Gastroesophageal sphincter (tissue), 4 donors: Measurements from ENCODE around the gene AUTS2. TPM values are rescaled to one million over a fixed set of nuclear protein-coding genes. Genes with fewer than 3 reads are reported as not detected.

Experiments
- ATAC-seq: fragments of 150-250 bp; one replicate; pipeline ENCODE4 v1.9.1; 2016; ENCODE audit warnings: mild to moderate bottlenecking, moderate library complexity
- H3K27ac ChIP-seq, 4 donors: fragments of 200-600 bp; sonication (generic) in 3 of 4; 1 replicate in 3 of 4; 2 replicates in 1 of 4; pipeline ENCODE4 v1.5.1; 2016 to 2019
- H3K27me3 ChIP-seq: fragments of 200-600 bp; sonication (generic); one replicate; pipeline ENCODE4 v1.5.1; 2019
- H3K36me3 ChIP-seq, 2 donors: fragments of 200-600 bp; sonication (generic); one replicate each; pipeline ENCODE4 v1.5.1; 2019; ENCODE audit warnings: control low read depth in 1 of 2
- H3K4me1 ChIP-seq, 3 donors: fragments of 200-600 bp; sonication (generic); 1 replicate in 2 of 3; 2 replicates in 1 of 3; pipeline ENCODE4 v1.5.1; 2016 to 2019; ENCODE audit warnings: control low read depth in 2 of 3
- H3K4me3 ChIP-seq, 2 donors: fragments of 200-600 bp; sonication (generic); one replicate each; pipeline ENCODE4 v1.5.1; 2019; ENCODE audit warnings: mild to moderate bottlenecking in 1 of 2, moderate library complexity in 1 of 2
- H3K9me3 ChIP-seq, 3 donors: fragments of 200-600 bp; sonication (generic); one replicate each; pipeline ENCODE4 v1.5.1; 2017 to 2019; ENCODE audit warnings: control low read depth in 2 of 3
- EP300 ChIP-seq: sonication (generic); formaldehyde crosslinking; IDR thresholded peaks from one replicate; pipeline ENCODE4 v1.6.1; 2017; ENCODE audit warnings: antibody characterized with exemption, mild to moderate bottlenecking
- POLR2A ChIP-seq, 2 donors: fragments of 450-650 bp; IDR thresholded peaks; one replicate each; pipeline ENCODE4 v1.6.1; 2017; ENCODE audit warnings: antibody characterized with exemption in 2 of 2, mild to moderate bottlenecking in 2 of 2, moderate library complexity in 1 of 2
- POLR2AphosphoS5 ChIP-seq: sonication (generic); formaldehyde crosslinking; IDR thresholded peaks from one replicate; pipeline ENCODE4 v1.6.1; 2017; ENCODE audit warnings: antibody characterized with exemption
- WGBS, 2 donors: methylation state at CpG; one replicate each; pipeline ENCODE4 v1.1.5; 2018; ENCODE audit warnings: low coverage in 1 of 2; 5-methylcytosine and 5-hydroxymethylcytosine counted together
- total RNA-seq, 4 donors: library from RNA; depleted of rRNA; stranded (reverse); fragments of >200 nt; gene quantifications; one replicate each; pipeline ENCODE4 v1.1.0, GENCODE V29; 2016
- TF ChIP-seq, protein P1 (sequence below), 4 experiments: fragments of 200-600 bp in 2 of 4; fragments of 450-650 bp in 2 of 4; sonication (generic) in 1 of 4; IDR thresholded peaks; one replicate each; pipeline ENCODE4 v1.5.1; 2017 to 2019; ENCODE audit warnings: antibody characterized with exemption in 4 of 4, mild to moderate bottlenecking in 2 of 4, moderate library complexity in 2 of 4

Gene AUTS2
- total RNA-seq, 4 donors from 2014 or later = 12.2 to 48.7 (median 44.1) TPM

DNA sequence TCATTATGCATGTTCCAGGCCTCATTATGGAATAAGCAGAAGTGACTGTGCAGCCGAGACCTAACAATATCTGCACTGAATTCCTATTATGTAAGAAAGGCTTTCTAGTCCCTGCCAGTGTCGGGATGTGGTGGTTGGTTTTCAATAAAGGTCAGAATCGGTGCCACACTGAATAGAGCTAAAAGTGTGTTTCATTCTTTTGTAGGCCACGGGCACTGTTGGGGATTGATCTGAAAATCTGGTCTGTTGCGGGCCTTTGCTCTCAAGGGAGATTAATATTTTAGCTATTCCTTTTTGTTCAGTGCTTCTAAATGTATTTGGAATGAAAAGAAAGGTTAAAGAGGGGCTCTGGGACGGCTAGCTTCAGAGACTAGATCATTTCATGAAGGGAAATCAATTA lies 974.3 kb downstream of the AUTS2 start:
- H3K27ac ChIP-seq = no peak overlapping the region
- TF ChIP-seq EP300 = no peak
- no peak for TF ChIP-seq POLR2AphosphoS5
- TF ChIP-seq, protein P1, sequence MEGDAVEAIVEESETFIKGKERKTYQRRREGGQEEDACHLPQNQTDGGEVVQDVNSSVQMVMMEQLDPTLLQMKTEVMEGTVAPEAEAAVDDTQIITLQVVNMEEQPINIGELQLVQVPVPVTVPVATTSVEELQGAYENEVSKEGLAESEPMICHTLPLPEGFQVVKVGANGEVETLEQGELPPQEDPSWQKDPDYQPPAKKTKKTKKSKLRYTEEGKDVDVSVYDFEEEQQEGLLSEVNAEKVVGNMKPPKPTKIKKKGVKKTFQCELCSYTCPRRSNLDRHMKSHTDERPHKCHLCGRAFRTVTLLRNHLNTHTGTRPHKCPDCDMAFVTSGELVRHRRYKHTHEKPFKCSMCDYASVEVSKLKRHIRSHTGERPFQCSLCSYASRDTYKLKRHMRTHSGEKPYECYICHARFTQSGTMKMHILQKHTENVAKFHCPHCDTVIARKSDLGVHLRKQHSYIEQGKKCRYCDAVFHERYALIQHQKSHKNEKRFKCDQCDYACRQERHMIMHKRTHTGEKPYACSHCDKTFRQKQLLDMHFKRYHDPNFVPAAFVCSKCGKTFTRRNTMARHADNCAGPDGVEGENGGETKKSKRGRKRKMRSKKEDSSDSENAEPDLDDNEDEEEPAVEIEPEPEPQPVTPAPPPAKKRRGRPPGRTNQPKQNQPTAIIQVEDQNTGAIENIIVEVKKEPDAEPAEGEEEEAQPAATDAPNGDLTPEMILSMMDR (IDR thresholded peaks at IDR 0.05) = no peak
- TF ChIP-seq POLR2A (IDR thresholded peaks at IDR 0.05) = no peak

DNA sequence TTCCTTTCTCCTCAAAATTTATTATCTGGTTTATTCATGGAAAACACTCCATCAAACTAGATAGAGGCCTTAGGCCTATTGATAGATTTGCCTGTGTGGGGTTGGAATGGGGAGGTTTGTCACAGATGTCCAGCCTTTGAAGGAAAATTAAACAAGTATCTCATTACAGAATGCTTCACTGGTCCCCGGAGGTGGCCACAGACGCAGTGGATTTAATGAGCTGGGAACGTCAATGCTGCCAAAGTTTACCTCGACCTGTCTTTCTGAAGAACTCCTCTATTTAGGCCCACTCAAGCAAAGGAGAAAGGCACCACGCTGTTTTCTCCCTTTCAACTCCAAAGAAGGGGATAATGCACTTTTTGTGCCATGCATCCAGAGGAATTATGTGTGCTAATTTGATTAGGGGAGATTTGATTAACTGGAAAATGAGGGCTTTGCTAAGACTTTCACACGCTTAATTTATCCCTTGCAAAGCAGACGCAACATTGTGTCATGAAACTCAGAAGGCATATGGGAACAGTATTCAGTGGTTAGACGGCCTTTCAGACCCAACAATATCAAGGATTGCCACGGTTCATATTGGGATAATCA lies 974.9 kb downstream of the AUTS2 start:
- no peak overlapping the region for H3K27ac ChIP-seq
- TF ChIP-seq POLR2AphosphoS5 = no peak
- TF ChIP-seq, protein P1 (IDR thresholded peaks at IDR 0.05) = no peak
- TF ChIP-seq EP300 = no peak
- no peak for TF ChIP-seq POLR2A (IDR thresholded peaks at IDR 0.05)
- ATAC-seq = no peak
- H3K4me1 ChIP-seq = peaks cover 0 to 14% (median 3%) of the 10 kb centered on the region in 3 donors
- H3K9me3 ChIP-seq = no peaks in the 10 kb centered on the region
- no peak overlapping the region for H3K4me3 ChIP-seq
- 84 to 89% methylated on average over 6 to 8 of the region's 9 CpGs for WGBS, 2 donors
- H3K36me3 ChIP-seq = no peaks in the 10 kb centered on the region
- no peaks in the 10 kb centered on the region for H3K27me3 ChIP-seq

More for the DNA sequence above, 974.3 kb downstream of the AUTS2 start:
- Histone ChIP-seq H3K4me1 (peaks cover 0 to 14% (median 3%) of the 10 kb centered on the region in 3 donors), H3K9me3 (no peaks in the 10 kb centered on the region), H3K4me3 (no peak overlapping the region), H3K27me3 (no peaks in the 10 kb centered on the region), H3K36me3 (no peaks in the 10 kb centered on the region)
- WGBS, 2 donors = 69 to 79% methylated on average over 6 of the region's 6 CpGs
- ATAC-seq = no peak

DNA sequence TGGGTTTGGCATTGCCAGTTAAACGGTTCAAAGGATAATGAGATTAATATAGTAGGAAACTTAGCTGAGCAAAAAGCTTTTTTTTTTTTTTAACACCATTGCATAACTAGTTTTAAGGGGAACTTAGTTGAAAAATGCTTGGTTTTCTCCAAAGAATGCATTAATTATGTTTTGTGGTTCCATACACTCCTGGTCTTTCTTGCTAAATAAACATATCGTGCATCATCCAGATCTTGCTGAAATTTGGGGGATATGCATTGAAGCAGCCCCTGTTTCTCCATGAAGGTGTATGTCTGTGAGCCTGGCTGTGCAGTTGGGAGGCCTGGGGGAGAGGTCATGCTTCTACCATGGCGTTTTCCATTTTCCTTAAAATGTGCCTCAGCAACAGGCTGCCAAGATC lies 975.4 kb downstream of the AUTS2 start:
- no peaks in the 10 kb centered on the region for H3K36me3 ChIP-seq
- no peaks in the 10 kb centered on the region for H3K27me3 ChIP-seq
- no peak overlapping the region for H3K27ac ChIP-seq
- WGBS, 2 donors = 78 to 100% methylated on average over 2 of the region's 3 CpGs
- TF ChIP-seq POLR2A (IDR thresholded peaks at IDR 0.05) (no peak), EP300 (no peak), POLR2AphosphoS5 (no peak)
- TF ChIP-seq, protein P1 (IDR thresholded peaks at IDR 0.05) = no peak
- peaks cover 0 to 14% (median 3%) of the 10 kb centered on the region in 3 donors for H3K4me1 ChIP-seq
- H3K9me3 ChIP-seq = no peaks in the 10 kb centered on the region
- H3K4me3 ChIP-seq = no peak overlapping the region
- ATAC-seq = no peak

DNA sequence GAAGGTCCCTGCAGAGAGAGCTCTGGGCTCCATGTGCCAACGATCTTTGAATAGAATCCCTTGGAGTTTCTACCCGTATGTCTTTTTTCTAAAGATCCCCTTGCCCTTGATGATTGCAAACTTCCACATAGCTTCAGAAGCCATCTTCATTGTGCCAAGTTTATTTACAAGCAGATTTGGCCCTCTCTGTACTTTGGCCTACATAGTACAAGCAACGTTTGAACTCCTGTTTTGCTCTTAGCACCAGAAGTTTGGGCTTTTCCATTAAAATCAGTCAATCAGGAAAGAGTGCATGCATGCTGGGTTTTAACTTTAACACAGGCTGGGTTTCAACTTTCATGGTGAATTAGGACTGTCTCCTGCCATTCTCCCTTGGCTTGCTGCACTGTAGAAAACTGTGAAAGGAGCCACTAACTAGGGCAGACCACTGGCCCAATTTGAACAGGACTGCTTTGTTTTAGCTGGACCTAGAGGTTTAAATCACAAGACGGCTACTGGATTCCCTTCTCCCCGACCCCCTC lies 976.1 kb downstream of the AUTS2 start:
- Histone ChIP-seq H3K36me3 (no peaks in the 10 kb centered on the region), H3K4me1 (peaks cover 0 to 14% (median 3%) of the 10 kb centered on the region in 3 donors), H3K27ac (no peak overlapping the region), H3K27me3 (no peaks in the 10 kb centered on the region), H3K4me3 (no peak overlapping the region), H3K9me3 (no peaks in the 10 kb centered on the region)
- TF ChIP-seq POLR2AphosphoS5 = no peak
- TF ChIP-seq POLR2A (IDR thresholded peaks at IDR 0.05) = no peak
- no peak for TF ChIP-seq EP300
- TF ChIP-seq, protein P1 (IDR thresholded peaks at IDR 0.05) = no peak
- ATAC-seq = no peak
- 81 to 90% methylated on average over 2 to 4 of the region's 5 CpGs for WGBS, 2 donors
